ENCODE data around the gene TTC3.

TTC3 gene

DNA sequence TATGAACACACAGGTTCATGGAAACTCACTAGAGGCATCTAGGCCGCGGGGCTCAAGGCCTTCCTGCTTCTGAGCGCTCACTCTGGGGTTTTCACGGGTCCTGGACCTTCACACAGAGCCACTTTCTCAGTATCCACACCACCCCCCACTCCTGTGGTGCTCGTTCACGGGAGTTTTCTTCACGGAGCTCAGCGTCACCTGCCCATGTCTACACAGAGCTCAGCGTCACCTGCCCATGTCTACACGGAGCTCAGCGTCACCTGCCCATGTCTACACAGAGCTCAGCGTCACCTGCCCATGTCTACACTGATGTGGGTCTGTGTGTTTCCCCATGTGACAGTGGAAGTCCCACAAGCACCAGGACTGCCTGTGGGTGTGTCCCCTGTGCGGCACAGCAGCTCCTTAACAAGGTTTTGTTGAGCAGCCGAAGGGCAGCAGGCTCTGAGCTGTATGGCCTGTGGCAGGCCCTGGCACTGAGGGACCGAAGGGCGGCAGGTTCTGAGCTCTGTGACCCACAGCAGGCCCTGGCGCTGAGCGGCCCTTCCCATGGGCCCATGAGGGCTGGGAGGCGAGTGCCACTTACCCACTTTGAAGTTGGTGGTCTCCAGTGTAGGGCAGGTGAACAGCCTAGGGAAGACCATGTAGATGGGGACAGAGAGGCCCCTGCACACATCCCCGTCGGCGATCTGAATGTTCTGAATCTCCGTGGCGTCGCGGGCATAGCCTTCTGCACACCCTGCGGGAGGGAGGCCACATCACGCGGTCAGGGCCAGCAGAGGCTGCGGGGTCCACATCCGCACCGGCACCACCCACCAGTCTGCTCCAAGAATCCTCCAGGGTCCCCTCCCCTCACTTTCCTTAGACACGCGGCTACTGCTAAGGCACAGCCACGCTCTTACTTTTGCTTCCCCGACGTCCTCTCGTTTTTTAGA lies 154.3 kb downstream of the TTC3 start:
- DNase-seq: no peak

DNA sequence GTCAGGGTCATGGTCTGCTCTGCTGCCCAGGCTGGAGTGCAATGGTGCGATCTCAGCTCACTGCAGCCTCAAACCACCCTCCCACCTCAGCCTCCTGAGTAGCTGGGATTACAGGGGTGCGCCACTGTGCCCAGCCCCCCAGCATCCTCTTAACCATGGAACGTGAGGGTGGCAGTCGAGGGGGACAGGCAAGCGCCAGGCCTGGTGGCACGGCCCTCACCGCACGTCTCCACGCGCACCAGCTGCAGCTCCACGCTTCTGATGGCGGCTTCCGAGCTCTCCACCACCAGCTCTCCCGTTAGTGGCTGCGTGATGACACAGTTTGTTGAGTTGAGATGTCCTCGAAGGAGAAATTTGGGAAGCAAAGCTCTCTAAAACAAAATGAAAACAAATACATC lies 154.9 kb downstream of the TTC3 start:
- no peak for DNase-seq

DNA sequence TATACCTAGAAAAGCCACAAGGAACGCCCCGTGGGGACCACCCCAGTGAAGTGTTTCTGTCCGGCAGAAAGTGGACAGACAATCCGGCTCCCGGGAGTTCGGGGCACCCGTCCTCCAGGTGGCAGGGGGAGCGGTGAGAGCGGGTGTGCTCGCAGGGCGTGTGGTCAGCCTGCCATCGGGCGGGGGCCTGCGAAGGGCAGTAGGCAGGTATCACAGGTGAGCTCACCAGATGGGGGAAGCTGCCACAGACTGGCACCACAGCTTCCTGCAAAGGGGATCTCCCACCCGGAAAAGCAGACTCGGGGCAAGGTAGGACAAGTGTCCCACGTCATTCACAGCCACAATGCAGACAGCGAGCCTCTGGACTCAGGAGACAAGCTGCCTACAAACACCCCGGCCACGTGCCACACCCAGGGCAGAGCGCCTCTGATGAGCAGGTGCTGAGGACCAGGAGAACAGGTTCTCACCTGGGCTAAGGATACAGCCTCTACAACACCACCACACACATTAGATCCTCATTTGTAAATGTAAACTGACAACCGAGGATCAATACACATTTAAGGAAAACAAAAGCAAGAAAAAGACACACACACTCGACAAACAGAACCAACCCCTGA lies 157.7 kb downstream of the TTC3 start:
- no peak for DNase-seq

GRCh38 chr21:37231249-37231645 lies 158.2 kb downstream of the TTC3 start:
- DNase-seq: no peak

GRCh38 chr21:37231671-37232070 lies 158.6 kb downstream of the TTC3 start:
- no peak for DNase-seq

- no peak for DNase-seq
Observed at GRCh38 chr21:37232274-37233018, 159.4 kb downstream of the TTC3 start.

DNA sequence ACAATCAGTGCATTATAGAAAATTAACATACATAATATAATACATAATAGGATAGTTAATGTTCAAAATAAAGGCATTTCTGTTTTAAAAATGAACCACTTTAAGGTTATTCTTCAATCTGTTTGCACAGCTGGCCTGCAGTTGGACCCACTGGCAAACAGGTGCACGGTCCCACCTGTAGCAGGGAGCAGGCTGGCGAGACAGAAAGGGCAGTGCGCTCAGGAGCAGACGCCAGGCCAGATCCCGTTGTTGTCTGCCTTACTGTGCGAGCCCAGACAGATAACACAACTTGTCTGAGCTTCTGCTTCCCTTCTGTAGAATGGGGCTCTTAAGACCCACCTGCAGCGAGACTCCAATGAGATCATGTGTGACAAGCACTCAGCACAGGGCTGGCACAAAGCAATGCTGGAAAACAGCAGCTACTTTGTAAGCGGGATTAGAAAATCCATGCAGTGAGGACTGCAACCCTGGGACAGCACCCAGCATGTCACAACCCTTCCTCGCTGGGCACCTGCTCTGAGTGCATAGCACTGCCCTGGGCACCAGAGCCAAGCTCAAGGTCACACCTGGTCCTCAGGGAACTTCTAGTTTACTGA lies 160.6 kb downstream of the TTC3 start:
- DNase-seq: no peak

DNA sequence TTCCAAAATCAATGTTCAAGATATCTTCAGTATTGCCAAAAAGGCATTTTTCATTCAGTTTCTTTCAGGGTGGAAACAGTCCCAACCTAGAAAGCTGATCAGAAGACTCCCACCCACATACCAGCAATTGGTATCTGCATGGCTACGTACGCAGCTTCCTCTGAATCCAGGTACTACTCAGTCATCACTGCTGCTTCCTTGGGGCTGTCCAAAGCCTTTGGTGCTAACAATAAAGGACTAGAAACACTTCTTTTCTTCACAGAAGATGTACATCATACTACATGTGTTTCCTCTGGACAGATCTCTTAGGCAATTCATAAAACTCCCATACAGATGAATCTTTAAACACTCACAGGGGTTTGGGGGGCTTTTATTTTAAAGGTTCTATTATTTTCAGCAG lies 164.3 kb downstream of the TTC3 start:
- DNase-seq: no peak

GRCh38 chr21:37237764-37238163 lies 164.7 kb downstream of the TTC3 start:
- DNase-seq: no peak

GRCh38 chr21:37240978-37241377 lies 167.9 kb downstream of the TTC3 start:
- no peak for DNase-seq

DNA sequence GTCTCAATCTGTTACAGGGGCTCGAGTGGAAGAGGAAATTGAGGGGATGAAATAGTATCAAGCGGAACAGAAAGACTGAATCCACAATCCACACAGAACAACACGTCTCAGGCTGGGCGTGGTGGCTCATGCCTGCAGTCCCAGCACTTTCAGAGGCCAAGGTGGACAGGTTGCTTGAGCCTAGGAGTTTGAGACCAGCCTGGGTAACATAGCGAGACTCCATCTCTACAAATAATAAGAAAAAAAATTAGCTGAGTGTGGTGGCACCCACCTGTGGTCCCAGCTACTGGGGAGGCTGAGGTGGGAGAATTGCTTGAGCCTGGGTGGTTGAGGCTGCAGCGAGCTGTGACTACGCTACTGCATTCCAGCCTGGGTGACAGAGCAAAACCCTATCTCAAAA lies 168.4 kb downstream of the TTC3 start:
- DNase-seq: no peak

GRCh38 chr21:37243961-37244360 lies 170.9 kb downstream of the TTC3 start:
- DNase-seq: no peak

DNA sequence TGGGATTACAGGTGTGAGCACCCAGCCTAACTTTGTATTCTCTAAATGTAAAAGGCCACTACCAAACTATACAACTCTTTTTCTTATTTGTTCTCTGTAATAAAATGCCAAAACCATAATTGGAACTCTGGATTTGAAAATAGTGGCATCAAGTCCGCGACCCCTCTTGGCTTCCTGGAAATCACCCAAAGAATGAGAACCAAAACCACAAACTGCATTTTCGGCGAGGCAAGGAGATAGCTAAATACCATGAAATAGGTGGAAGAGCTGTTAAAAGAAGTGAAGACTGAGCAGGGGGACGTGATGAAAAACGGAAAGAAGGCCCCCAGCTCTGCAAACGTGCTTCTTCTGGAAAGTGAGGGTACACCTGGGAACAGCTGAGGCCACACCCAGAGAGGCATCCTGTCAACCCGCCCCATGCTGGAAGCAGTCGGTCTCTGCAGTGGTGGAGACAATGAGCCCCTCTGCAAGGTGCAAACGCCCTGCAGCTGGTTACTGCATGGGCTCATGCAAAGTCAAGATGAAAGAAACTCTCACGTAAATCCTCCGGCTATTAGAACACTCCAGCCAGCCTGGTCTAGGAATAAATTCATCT lies 171.5 kb downstream of the TTC3 start:
- DNase-seq: no peak

- no peak for DNase-seq
Observed at GRCh38 chr21:37245151-37245550, 172.1 kb downstream of the TTC3 start.

GRCh38 chr21:37248298-37248697 lies 175.2 kb downstream of the TTC3 start:
- no peak for DNase-seq

DNA sequence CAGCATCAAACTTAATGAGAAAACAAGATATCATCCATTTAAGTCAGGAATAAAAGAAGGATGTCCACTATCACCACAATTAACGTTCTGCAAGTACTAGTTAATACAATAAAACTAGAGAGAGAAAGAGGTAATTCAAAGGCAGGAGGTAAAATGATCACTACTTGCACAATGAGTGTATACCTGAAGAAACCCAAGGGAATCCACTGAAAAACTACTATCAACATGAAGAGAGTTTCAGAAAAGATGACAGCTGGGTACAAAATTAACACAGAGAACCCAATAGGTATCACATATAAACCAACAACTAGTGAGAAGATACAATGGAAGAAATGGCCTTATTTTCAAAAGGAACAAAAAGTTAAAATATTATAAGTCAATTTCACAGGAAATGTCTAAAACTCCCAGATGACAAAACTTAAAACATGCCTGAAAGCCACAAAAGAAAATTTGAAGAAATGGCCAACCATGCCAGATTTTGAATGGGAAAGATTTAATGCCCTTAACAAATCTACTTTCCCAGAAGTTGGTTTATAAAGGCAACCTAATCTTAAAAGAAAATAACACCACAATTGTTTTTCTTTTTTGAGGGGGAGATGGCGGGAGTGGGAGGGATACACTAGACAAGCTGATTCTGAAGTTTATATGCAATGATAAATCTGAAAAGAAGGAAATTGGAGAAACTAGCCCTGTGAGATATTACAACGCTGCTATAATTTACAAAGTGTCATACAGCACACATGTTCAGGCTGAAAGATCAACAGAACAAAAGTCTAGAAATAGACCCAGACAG lies 176.3 kb downstream of the TTC3 start:
- no peak for DNase-seq

DNA sequence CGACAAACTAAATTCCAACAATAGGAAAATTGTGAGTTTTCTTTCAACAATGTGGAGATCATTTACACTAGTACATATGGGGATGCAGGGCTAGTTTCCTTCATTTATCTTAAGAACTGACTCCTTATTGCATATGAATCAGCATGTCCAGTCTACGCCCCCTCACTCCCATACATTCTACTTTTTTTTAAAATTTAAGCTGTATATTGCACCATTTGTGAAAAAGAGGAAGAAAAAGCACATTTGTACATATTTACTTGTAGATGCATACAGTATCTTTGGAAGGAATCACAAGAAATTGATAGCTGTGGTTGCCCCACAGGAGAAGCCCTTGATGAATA lies 178.2 kb downstream of the TTC3 start:
- no peak for DNase-seq

All from stimulated activated naive CD4-positive, alpha-beta T cell treated with Interleukin-2 at 50 U/mL for 16 hours (primary cell).